Measurements from ENCODE around the gene DYNLT3.

The DYNLT3 gene

DNA sequence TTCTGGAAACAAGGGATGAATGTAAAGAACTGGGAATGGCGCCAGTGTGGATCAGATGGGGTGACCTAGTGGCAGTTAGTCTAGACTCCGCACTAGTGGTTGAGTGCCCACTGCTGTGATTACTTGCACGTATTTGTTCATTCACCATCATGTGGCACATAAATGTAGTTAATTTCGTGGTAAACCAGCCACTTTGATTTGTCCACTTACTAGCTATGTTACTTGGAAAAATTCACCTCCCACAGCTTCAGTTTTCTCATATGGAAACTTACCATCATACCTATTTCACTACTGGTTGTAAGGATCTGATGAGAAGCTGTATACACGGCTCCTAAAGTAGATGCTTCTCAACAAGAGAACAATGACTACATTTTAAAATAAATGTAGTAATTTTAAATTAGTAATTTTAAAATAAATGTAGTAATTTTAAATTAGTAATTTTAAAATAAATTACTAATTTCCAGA lies 394 bp upstream of the DYNLT3 start:
- in situ Hi-C loops (cut with HindIII; ENCODE audit: low sequenced_read_pairs), result no loop called here
- peak overlapping the region; percentile 65 for H3K4me3 ChIP-seq (ENCODE audit: low read depth, low read length)
- no peak for TF ChIP-seq CTCF (IDR thresholded peaks at IDR 0.05; ENCODE audit: low read depth, low read length)
- no peak for DNase-seq (ENCODE audit: low read depth, low spot score)

DNA sequence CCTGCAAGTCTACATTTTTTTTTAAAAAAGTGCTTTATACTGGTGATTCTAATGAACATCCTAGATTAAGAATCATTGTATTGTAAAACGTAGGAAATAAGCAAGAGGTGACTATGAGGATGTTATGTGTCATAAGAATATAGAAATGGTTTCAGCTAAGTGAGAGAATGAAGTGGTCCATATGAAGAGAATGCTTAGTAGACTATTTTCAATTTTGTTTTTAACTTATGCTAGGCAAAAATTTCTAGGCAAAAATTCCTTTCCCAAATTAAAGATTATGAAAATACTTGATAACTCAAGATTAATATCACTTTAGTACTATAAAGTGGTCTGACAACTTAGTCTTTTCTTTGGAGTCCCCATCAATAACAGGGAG lies 825 bp downstream of the DYNLT3 start:
- no peak for TF ChIP-seq CTCF (IDR thresholded peaks at IDR 0.05; ENCODE audit: low read depth, low read length)
- no peak for DNase-seq (ENCODE audit: low read depth, low spot score)
- in situ Hi-C loops (cut with HindIII; ENCODE audit: low sequenced_read_pairs), result no loop called here
- H3K4me3 ChIP-seq (ENCODE audit: low read depth, low read length), result peak overlapping the region; percentile 65

DNA sequence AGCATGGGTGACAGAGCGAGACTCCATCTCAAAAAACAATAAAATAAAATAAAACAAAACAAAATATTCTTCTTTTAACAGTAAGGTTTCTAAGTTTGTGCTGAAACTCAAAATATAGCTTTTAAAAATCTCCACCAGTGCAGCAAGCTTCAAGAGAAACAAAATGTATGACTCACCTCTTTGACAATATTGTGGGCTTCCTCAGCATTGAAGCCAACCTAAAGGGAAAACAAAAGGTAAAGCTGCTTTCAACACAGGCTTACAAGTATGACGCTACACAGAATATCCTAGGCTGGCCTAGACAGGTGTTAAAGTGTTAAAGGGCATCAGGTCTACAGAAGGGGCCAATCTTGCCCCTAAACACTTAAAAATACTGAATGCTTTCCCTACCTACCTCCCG lies 1.2 kb downstream of the DYNLT3 start:
- no peak for TF ChIP-seq CTCF (IDR thresholded peaks at IDR 0.05; ENCODE audit: low read depth, low read length)
- peak overlapping the region; percentile 65 for H3K4me3 ChIP-seq (ENCODE audit: low read depth, low read length)
- in situ Hi-C loops (cut with HindIII; ENCODE audit: low sequenced_read_pairs), result no loop called here
- peak; percentile 38 for DNase-seq (ENCODE audit: low read depth, low spot score)

GRCh38 chrX:37844622-37845021 lies 2.7 kb downstream of the DYNLT3 start:
- H3K4me3 ChIP-seq (ENCODE audit: low read depth, low read length), result no peak overlapping the region
- TF ChIP-seq CTCF (IDR thresholded peaks at IDR 0.05; ENCODE audit: low read depth, low read length), result no peak
- in situ Hi-C loops (cut with HindIII; ENCODE audit: low sequenced_read_pairs), result no loop called here
- no peak for DNase-seq (ENCODE audit: low read depth, low spot score)

DNA sequence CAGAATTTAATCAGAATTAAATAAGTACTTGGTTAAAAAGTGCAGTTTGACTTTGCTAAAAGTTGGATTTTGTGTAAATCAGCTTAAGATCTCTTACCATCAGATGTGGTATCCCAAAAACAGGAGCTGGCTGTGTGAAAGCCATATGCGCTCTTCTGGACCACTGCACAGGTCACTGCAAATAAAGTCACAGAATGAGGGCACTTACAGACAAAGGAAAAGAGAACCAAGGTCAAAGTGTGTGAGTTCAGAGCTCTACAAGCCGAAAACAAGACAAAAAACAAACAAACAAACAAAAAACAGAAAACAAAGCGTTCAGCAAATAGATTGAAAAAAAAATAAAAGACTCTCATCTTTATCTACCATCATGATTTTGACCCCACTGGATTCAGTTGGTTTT lies 6.4 kb downstream of the DYNLT3 start:
- no peak for DNase-seq (ENCODE audit: low read depth, low spot score)
- TF ChIP-seq CTCF (IDR thresholded peaks at IDR 0.05; ENCODE audit: low read depth, low read length), result no peak
- no peak overlapping the region for H3K4me3 ChIP-seq (ENCODE audit: low read depth, low read length)
- in situ Hi-C loops (cut with HindIII; ENCODE audit: low sequenced_read_pairs), result no loop called here

DNA sequence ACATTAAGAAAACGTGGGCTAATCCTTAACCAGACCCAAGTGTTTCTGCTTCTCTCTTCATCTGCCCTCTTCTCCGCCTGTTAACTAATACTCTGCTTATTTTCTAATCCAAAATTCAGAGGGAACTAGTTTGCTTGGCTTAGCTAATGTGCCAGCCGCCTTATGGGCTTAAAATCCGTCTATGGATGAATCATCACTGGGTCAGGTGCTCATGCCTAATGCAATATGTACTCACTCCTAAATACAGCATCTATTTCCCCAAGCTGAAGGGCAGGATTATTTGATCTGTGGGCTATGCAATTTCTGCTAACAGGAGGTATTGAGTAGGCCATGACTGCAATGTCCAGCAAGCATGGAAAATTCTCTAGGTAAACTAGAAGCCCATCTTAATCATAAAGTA lies 12.4 kb downstream of the DYNLT3 start:
- no peak overlapping the region for H3K4me3 ChIP-seq (ENCODE audit: low read depth, low read length)
- in situ Hi-C loops (cut with HindIII; ENCODE audit: low sequenced_read_pairs), result no loop called here
- no peak for TF ChIP-seq CTCF (IDR thresholded peaks at IDR 0.05; ENCODE audit: low read depth, low read length)
- DNase-seq (ENCODE audit: low read depth, low spot score), result no peak

DNA sequence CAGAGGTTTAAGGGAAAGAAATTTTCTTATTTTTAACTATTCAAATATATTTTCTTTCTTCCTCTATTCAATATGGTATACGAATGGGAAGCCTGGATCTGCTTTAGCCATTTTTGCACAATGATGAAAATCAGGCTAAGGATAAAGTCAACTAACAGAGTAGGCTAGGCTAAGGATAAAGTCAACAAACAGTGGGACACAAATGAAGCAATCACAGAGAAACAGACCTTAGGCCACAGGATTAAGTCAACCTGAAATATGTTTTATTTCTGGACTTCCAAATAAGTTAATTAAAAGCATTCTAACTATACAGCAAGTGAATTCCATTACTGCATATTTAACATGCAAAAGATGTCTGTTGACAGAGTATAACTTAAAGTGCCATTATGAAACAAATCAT lies 17.0 kb downstream of the DYNLT3 start:
- H3K4me3 ChIP-seq (ENCODE audit: low read depth, low read length), result no peak overlapping the region
- no peak for TF ChIP-seq CTCF (IDR thresholded peaks at IDR 0.05; ENCODE audit: low read depth, low read length)
- in situ Hi-C loops (cut with HindIII; ENCODE audit: low sequenced_read_pairs), result no loop called here
- peak; percentile 16 for DNase-seq (ENCODE audit: low read depth, low spot score)

Data from astrocyte of the spinal cord (primary cell).